IMR-90 (cell line): Measurements from ENCODE around the gene SPACA6.

Source experiments
- BHLHE40 ChIP-seq: fragments of 150-350 bp; IDR thresholded peaks from 2 replicates; pipeline ENCODE4 v1.6.1; 2016; ENCODE audit warnings: mild to moderate bottlenecking, low read depth, low read length
- CEBPB ChIP-seq: IDR thresholded peaks from 2 replicates; pipeline ENCODE4 v1.6.1; 2012; ENCODE audit warnings: low read depth, low read length, improper control_type of control experiment
- CHD1 ChIP-seq: IDR thresholded peaks from 2 replicates; pipeline ENCODE4 v1.6.1; 2012; ENCODE audit warnings: low read depth, low read length, improper control_type of control experiment
- CTCF ChIP-seq: conservative IDR thresholded peaks from 2 replicates; pipeline ENCODE4 v1.5.1; 2012; ENCODE audit warnings: mild to moderate bottlenecking, low read depth, low read length, improper control_type of control experiment
- ELK1 ChIP-seq: fragments of 150-350 bp; IDR thresholded peaks from 2 replicates; pipeline ENCODE4 v1.6.1; 2016; ENCODE audit warnings: low read depth, mild to moderate bottlenecking, low read length, moderate library complexity, borderline replicate concordance
- MAZ ChIP-seq: IDR thresholded peaks from 2 replicates; pipeline ENCODE4 v1.6.1; 2012; ENCODE audit warnings: low read depth, mild to moderate bottlenecking, low read length, improper control_type of control experiment, moderate library complexity, borderline replicate concordance
- MXI1 ChIP-seq: IDR thresholded peaks from 2 replicates; pipeline ENCODE4 v1.6.1; 2012; ENCODE audit warnings: low read depth, mild to moderate bottlenecking, low read length, moderate library complexity, borderline replicate concordance
- POLR2A ChIP-seq: IDR thresholded peaks from 2 replicates; pipeline ENCODE4 v1.6.1; 2012; ENCODE audit warnings: mild to moderate bottlenecking, low read depth, low read length
- RAD21 ChIP-seq: IDR thresholded peaks from 2 replicates; pipeline ENCODE4 v1.6.1; 2012; ENCODE audit warnings: low read length, improper control_type of control experiment
- RCOR1 ChIP-seq: IDR thresholded peaks from 2 replicates; pipeline ENCODE4 v1.6.1; 2012; ENCODE audit warnings: mild to moderate bottlenecking, low read length, improper control_type of control experiment; ENCODE audit not compliant: insufficient replicate concordance
- RFX5 ChIP-seq: IDR thresholded peaks from 2 replicates; pipeline ENCODE4 v1.8.0; 2012; ENCODE audit warnings: low read depth, mild to moderate bottlenecking, low read length, moderate library complexity
- SMC3 ChIP-seq: fragments of 150-350 bp; IDR thresholded peaks from 2 replicates; pipeline ENCODE4 v1.6.1; 2016; ENCODE audit warnings: low read depth, mild to moderate bottlenecking, antibody characterized with exemption, low read length, moderate library complexity
- USF2 ChIP-seq: fragments of 150-350 bp; IDR thresholded peaks from 2 replicates; pipeline ENCODE4 v1.6.1; 2017; ENCODE audit warnings: mild to moderate bottlenecking, antibody characterized with exemption, low read length, low read depth

GRCh38 chr19:51696606-51697005 lies 3.5 kb downstream of the SPACA6 start:
- no peak for TF ChIP-seq CTCF
- no peak for TF ChIP-seq USF2
- TF ChIP-seq ELK1, result no peak
- TF ChIP-seq POLR2A, result no peak
- no peak for TF ChIP-seq RAD21
- no peak for TF ChIP-seq CHD1
- TF ChIP-seq MAZ, result no peak
- TF ChIP-seq SMC3, result no peak
- no peak for TF ChIP-seq CEBPB
- no peak for TF ChIP-seq RFX5
- no peak for TF ChIP-seq BHLHE40
- TF ChIP-seq MXI1, result no peak
- TF ChIP-seq RCOR1, result no peak
